AG09319 (cell line): Measurements from ENCODE around the gene KPNA6.

Experiments used
- DNase-seq: peaks from one replicate; pipeline ENCODE4 v3.0.0-alpha.2; 2010; ENCODE audit warnings: low read depth; ENCODE audit errors: extremely low read depth
- CTCF ChIP-seq: IDR thresholded peaks from 2 replicates; pipeline ENCODE4 v1.5.1; 2011; ENCODE audit warnings: low read depth, mild to moderate bottlenecking, inconsistent platforms, low read length, moderate library complexity

KPNA6 gene

GRCh38 chr1:32091176-32091575 is 16.7 kb upstream of the KPNA6 start:
- no peak for TF ChIP-seq CTCF
- no peak for DNase-seq

DNA sequence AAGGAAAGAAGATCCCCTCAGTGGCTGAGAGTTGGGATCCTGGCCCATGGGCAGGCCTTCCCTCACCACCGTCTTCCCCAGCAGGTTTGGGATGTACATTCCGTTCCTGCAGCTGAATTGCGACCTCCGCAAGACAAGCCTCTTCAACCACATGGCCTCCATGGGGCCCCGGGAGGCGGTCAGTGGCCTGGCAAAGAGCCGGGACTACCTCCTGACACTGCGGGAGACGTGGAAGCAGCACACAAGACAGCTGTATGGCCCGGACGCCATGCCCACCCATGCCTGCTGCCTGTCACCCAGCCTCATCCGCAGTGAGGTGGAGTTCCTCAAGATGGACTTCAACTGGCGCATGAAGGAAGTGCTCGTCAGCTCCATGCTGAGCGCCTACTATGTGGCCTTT is 16.3 kb upstream of the KPNA6 start:
- DNase-seq: no peak
- TF ChIP-seq CTCF: no peak

GRCh38 chr1:32094746-32095521 is 12.9 kb upstream of the KPNA6 start:
- TF ChIP-seq CTCF: no peak
- no peak for DNase-seq

- TF ChIP-seq CTCF: no peak
- DNase-seq: no peak
Observed at GRCh38 chr1:32099426-32099825, 8.4 kb upstream of the KPNA6 start.

GRCh38 chr1:32100359-32100758 is 7.5 kb upstream of the KPNA6 start:
- no peak for TF ChIP-seq CTCF
- no peak for DNase-seq

GRCh38 chr1:32100807-32101708 is 6.8 kb upstream of the KPNA6 start:
- TF ChIP-seq CTCF: no peak
- no peak for DNase-seq

- no peak for DNase-seq
Observed at GRCh38 chr1:32104127-32104526, 3.7 kb upstream of the KPNA6 start.

More at GRCh38 chr1:32104127-32104526, 3.7 kb upstream of the KPNA6 start:
- TF ChIP-seq CTCF: no peak
